Renal pelvis (tissue), 4 donors: ENCODE data around the gene SWAP70. TPM values are rescaled to one million over a fixed set of nuclear protein-coding genes. Genes with fewer than 3 reads are reported as not detected.

Source experiments
- DNase-seq: peaks from one replicate; pipeline ENCODE4 v3.0.0-alpha.2; 2013
- polyA plus RNA-seq, 3 donors: library from polyadenylated mRNA; unstranded; fragments of 120-200 nt; gene quantifications; one replicate each; pipeline ENCODE4 v1.2.1, GENCODE V29; 2013; ENCODE audit not compliant: insufficient read length in 3 of 3

Gene SWAP70
- polyA plus RNA-seq, 3 donors: 21.6 to 27.1 (median 25.7) TPM

DNA sequence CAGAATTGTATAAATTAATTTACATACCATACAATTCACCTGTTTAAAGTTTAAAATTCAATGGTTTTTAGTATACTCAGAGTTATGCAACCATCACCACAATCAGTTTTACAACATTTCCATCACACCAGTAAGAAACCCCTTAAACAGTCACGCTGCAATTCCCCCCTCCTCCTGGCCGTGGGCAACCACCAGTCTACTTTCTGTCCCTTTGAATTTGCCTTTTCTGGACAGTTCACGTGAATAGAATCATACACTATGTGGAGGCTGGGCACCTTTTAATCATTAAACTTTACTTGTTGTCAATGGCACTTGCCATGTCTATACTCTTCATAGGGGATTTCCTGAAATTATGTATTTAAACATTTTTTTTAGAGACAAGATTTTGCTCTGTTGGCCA is 20.1 kb upstream of the SWAP70 start:
- no peak for DNase-seq

DNA sequence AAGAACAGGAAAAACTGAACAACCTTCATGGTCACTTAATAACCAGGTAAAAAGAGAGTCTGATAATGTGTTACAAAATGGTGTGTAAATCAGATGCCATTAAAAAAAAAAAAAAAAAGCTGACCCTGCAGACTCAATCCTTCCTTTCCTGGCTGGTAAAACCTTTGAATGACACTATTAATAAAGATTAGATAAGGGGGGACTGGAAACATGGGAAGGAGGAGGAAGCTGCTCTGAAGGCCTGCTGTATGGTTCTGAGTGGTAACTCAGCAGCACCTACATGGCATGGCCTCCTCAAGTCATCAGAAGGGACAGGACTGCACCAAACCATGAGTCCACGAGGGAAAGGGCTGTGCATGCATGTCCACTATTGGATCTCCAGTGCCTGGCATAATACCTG is 18.0 kb upstream of the SWAP70 start:
- DNase-seq: no peak

DNA sequence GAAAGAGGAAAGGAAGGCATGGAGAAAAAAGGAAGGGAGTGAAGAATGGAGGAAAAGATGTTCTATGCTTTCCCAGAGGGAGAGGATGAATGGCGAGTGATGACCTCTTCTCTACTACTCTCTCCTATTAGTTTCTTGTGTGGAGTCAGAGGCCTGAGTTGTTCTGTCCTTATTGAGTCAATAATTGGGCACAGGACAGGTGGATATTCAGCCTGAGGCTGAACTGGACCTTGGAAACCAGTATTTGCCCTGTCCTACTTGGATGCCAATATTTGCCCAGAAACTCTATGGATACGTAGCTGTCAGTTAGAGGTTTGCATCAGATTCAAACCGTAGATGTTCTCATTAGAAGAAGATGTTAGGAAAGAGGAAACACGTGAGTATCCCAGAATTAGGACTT is 17.6 kb upstream of the SWAP70 start:
- no peak for DNase-seq

DNA sequence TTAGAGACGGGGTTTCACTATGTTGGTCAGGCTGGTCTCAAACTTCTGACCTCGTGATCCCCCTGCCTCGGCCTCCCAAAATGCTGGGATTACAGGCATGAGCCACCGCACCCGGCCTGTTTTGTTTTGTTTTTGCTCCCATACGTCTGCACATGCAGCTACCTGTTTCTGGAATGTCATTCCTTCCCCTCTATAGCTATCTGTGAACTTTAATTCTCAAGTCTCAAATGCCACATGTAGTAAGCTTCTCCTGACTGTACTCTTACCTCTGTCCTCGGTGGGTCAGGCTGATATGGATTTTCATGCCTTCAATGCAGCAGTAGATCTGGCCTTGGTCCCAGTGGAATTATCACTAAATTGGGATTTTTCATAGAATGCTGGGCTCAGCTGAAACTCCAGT is 12.4 kb upstream of the SWAP70 start:
- DNase-seq: no peak

DNA sequence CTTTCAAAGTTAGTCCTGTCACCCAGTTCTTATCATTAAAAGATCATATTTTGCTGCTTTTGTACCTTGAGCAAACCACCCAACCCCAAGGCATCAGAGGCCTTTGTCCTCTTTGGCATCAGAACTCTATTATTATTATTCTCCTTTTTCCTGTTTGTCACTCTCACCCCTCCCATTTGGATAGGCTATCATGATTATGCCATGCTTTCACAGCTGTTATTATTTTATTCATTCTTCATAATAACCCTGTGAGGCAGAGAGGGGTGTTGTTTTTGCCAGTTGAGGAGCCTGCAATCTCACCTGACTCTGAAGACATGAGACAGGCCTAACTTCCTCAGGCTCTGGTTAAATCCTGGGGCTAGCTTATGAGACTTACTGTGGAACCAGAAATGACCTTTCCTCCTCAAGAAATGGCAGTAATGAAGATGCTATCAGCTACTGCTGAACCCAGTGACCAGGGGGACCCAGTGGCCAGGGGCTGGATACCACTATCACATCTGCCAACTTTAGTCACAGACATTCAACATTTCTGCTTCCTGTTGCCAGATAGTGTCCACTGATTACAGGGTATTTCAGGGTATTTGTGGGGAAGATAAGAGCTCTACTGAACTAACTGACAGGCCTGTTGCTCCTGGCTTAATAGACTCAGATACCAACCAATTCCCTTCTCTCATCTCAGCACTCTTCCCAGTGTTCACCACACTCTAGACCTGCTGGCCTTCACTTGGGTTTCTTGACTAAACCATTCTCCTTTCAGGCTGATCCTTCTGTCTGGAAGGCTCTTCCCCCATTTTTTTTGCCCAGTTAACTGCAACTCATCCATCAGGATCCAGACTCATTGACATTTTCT is 11.8 kb upstream of the SWAP70 start:
- no peak for DNase-seq

DNA sequence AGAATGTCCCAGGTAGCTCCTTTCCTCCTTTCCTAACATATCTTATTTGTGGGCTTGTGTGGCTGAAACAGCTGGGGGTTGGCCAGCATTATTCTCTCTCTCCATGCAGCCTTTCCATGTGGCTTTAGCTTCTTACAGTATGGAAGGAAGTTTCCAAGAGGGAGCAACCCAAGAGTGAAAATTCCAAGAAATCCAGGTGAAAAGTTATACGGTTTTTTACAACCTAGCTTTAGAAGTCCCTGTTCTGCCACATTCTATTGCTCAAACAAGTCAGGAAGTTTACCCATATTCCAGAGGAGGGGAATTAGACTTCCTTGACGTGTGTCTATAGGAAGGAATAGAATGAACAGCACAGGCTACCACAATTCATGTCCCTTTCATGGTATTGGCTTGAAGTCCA is 10.0 kb upstream of the SWAP70 start:
- DNase-seq: no peak

DNA sequence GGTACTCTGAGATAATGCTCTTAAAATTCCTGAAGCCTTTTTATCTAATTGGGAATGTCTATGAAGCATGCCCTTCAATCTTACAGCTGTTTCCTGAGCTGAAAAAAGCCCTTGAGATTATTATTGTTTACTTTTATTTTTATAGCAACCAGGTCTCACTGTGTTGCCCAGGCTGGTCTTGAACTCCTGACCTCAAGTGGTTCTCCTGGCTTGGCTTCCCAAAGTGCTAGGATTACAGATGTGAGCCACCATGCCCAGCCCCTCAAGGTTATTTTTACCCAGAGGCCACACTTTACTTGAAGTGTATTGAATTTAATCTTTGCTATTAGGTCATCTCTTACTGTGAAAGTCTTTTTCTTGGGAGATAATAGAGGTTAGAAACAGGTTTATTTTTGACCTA is 7.0 kb upstream of the SWAP70 start:
- no peak for DNase-seq

DNA sequence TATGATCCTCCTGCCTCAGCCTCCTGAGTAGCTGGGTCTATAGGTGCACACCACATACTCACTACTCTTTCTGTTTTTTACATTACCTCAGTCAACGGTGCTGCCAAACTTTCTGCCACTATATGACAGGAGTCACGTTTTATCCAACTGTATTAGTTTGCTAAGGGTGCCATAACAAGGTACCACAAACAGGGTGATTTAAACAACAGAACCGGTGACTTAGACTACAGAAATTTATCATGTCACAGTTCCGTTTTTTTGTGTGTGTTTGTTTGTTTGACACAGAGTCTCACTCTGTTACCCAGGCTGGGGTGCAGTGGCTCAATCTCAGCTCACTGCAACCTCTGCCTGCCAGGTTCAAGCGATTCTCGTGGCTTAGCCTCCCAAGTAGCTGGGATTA is 6.3 kb upstream of the SWAP70 start:
- DNase-seq: no peak

DNA sequence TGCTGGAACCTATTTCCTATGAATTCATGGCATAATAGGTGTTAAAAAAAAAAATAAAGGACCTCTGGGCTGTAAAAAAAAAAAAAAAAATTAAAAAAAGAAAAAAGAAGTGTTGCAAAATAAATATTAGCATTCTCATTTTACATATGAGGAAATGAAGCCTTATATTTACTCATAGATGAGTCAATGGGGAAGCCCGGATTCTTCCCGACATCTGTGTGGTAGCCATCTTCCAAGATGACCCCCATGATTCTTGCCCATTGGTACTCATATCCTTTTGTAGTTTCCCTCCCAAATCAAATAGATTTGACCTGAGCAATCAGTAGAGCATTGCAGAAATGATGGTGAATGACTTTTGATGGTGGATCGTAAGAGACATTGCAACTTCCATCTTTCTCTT is 3.0 kb upstream of the SWAP70 start:
- DNase-seq: no peak

DNA sequence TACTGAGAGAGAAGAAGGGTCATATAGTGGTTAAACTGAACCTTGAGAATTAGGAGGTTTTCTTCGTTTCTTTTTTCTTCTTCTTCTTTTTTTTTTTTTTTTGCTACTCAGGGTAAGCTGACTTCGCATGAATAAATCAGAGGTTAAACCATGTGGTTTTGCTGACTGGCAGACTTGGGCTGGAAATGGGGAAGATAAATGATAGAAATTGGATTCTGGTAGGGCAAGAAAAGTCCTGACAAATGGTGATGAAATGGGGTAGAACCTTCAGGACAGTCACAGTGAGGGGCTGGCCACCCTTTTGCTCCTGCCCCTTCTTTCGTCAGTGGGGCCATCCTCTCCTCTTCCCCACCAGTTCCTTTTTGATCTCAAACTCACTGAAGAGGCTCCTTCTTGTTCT is 1.6 kb upstream of the SWAP70 start:
- no peak for DNase-seq

DNA sequence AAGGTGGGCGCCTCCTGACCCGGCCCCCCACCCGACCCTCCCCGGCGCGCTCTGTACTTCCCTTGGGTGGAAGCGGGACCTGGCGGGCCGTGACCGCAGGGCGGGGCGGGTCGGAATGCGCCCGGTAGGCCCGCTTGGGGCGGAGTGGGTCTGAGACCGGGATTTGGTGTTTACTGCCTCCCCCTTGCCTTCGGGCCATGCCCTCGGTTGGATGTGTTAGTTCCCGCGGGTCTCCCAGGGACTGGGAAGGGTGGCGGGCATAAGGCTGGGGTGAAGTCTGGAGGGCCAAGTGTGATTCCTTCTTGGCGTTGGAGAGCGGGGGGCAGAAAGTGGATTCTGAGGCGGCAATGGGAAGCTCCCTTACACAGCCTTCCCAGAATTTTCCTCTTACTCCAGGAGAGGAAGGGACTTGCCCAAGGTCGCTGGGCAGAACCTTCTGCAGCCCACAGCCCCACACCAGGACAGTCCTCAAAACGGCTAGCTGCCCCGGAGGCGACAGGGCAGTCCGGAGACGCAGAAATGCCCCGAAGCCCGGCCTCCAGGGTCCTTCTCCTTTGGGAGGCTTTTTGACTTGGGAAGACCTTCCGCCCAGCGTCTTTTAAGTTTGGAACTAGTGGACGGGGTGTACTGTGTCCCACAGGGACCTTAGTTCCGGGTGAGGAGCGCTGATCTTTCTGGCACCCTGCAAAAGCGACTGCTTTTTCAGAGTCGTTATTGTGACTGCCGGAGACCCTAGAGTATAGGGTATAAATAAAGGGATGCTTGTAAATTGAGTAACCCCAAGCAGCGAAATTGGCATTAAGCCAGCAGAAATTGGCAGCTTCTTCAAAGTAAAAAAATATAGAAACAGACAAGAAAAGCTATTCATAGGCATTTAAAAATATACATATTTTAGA is 647 bp downstream of the SWAP70 start:
- peak; percentile 48 for DNase-seq

DNA sequence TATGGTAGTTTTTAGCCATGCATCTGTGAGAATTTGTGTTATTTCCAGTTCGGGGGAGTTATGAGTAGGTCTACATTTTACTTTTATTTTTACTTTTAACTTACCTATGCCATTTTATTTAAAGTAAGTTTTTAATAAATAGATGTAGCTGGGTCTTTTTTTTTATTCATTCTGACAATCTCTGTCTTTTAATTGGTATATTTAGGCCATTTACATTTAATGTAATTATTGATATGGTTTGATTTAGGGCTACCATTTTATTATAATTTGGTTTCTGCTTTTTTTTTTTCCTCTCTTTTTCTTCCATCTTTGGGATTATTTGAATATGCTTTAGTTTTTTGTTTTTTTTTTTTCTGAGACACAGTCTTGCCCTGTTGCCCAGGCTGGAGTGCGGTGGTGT is 1.9 kb downstream of the SWAP70 start:
- no peak for DNase-seq

DNA sequence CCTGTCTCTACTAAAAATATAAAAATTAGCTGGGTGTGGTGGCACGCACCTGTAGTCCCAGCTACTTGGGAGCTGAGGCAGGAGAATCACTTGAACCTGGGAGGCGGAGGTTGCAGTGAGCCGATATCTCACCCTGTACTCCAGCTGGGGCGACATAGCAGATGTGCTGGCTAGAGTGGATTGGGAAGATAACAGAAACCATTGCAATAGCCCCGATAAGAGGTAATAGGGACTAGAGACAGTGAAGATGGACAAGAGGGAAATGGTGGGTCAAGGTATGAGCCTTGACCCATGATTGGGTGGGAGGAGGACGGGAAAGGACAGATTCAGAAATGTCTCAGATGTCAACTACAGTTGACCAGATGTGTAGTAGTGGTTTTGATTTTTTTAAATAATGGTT is 6.1 kb downstream of the SWAP70 start:
- DNase-seq: no peak

DNA sequence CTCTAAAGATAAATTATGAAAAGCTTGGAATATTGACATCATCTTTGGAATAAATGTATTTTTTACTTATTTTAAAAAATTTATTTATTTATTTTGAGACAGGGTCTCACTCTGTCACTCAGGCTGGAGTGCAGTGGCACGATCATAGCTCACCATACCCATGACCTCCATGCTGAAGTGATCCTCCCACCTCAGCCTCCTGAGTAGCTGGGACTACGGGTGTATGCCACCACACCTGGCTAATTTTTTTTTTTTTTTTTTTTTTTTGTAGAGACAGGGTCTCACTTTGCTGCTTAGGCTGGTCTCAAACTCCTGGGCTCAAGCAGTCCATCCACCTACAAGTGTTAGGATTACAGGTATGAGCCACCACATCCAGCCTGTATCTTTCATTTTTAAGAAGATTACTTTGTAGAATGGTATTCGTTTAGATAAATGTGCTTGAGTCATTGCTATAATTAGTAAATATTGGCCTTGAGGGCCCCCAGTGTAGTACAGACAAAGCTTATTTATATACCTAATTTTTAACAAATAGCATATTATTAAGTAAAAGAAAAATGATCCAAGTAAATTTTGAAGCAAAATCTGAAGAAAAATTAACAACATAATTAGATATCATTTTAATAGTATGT is 8.5 kb downstream of the SWAP70 start:
- DNase-seq: no peak

DNA sequence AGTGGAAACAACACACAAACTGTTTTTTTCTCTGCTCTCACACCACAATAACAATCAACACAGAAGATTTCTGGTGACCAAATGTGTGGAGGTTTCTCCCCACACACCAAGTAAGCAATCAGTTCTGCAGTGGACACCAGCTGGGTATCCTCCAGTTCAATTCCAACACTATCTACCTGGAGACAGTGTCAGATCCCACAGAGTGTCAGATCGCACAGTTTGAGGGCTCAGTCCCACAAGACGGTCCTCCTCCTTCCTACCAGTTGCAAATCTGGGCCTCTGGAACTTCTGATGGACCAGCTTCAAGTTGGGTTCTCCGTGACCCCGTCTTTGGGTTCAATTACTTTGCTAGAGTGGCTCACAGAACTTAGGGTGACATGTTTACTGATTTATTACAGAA is 9.0 kb downstream of the SWAP70 start:
- no peak for DNase-seq

DNA sequence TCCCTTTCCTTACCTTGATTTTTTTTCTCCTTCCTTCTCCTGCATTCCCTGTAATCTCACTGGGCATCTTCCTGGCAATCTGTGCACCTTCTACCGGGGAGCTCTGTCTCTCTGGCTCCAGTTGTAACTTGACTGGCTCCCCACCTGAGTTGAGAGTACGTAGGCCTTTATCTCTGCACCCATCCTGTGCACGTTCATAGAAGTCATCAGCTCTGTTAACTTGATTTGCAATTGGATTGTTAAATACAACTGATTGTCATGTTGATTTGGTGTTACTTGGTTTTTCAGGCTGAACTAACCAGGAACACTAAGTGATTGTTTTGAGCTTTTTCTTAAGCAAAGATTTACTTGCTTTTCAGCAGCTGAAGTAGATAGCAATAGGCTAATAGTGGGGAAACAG is 11.8 kb downstream of the SWAP70 start:
- no peak for DNase-seq

DNA sequence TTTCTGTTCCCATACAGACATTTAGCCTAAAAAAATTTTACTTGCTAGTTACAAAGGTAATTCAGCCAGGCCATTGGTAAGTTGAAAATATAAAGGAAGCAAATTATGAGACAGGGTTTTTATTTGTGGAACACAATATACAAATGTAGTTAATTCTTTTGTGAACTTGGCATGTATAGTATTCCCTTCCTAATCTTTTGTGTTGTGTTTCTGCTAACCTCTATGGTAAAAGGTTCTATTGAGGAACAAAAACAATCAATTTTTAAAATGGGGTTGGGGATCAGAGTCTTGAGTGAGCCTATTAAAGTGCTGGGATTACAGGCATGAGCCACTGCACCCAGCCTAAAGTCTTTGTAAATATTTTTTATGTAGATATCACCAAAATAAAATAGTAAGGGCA is 14.1 kb downstream of the SWAP70 start:
- DNase-seq: no peak

DNA sequence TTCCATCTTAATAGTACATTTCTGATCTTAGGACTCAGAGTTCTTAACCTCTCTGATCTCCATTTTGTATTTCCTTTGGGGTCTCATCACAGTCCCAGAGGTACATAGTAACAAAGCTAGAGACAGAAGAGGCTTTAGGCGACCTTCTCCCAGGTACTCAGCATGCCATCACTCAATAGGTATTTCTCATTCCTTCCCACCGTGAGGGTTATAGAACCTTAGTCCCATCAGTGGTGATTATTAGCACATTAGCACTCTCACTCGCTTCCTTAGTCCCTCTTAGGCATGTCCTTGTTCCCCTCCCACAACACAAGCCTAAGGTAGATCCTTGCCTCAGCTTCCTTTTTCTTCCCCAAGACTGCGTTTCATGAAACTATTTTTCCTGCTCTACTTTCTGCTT is 14.7 kb downstream of the SWAP70 start:
- no peak for DNase-seq

DNA sequence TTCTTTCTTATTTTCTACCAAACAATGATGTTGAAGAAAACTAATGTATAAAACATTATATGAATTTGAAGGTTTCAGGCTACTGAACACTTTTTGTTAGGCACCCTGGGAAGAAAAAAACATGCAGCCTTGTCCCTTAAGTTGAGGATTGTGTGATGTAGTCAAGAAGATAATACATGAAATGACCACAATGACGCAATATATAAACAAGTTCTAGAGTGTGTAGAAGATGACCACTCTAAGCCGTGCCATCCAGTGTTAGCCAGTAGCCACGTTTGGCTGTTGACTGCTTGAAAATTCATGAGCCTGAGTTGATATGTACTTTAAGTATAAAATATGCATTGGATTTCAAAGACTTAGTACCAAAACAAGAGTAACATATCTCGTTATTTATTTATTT is 16.2 kb downstream of the SWAP70 start:
- no peak for DNase-seq

DNA sequence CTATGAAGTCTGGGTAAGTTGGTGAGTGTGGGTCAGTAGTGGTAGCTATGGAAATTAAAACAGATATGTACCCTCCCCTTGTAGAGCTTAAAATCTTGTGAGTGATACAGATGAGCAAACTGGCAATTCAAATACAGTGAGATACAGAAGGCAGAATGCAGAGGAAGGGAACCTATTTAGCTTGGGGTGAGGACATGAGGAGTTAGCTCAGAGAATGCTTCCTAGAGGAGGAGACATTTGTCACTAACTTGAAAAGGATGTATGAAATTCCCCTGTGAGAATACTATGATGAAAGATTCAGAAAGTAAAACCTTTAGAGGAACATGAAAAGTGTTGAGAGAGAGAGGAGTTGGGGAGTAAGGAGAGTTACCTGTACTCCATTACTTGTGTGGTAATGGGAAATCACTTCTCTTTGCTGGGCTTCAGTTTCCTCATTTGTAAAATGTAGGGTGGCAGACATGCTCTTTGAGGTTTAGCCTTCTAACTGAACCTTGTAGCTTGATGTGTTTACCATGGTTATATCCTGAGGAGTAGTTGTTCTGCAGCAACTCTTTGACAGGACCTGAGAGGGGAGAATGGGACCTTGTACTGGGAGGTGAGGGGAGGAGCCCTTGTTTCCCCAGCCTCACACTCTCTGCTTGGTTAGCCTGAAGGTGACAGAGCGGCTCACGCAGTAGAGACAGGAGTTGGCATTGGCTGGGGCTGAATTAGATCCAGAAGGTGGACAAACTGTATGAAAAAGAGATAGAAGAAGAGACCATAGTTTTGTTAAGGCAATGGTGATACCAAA is 17.9 kb downstream of the SWAP70 start:
- no peak for DNase-seq

DNA sequence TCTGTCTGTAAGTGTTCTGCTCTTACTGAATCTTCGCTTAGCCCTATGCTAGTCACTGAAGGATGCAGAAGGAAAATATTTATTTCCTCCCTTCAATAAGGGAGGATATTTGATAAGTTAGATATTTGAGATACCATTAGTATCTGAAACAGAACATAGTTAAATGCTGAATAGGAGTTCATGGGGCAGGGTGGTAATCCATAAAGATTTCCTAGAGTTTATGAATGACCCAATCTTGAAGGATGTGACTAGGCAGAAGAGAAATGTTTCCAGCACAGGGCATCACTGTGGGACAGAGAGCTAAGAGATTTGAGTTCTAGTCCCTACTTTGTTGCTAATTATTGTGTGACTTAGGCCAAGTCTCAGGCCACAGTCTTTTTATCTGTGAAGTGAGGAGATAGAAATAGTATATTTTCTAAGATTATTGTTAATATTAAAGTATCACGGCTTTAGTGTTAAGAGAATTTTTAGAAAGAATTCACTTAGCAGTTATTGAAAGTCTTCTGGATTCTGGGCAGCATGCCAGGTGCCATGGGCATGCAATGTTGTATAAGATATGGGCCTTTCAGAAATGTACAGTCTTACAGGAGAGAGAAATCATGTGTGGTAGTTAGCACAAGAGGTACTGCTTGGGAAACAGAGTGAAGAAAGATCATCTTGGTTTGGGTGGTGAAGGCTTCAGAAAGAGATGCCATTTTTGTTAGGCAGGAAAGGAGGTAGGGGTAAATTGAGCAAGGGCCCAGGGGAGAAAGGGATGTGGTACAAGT is 24.0 kb downstream of the SWAP70 start:
- DNase-seq: no peak
